ENCODE data around the gene BTN2A1. TPM values are rescaled to one million over a fixed set of nuclear protein-coding genes. Genes with fewer than 3 reads are reported as not detected.
"Not testable (repeated sequence)": the region's sequence is repeated elsewhere in the genome, so short reads cannot be mapped to it uniquely, and the experiment has no call there.

Gene BTN2A1
- polyA plus RNA-seq, 3 donors, result 7.9 to 13.3 (median 9.8) TPM

DNA sequence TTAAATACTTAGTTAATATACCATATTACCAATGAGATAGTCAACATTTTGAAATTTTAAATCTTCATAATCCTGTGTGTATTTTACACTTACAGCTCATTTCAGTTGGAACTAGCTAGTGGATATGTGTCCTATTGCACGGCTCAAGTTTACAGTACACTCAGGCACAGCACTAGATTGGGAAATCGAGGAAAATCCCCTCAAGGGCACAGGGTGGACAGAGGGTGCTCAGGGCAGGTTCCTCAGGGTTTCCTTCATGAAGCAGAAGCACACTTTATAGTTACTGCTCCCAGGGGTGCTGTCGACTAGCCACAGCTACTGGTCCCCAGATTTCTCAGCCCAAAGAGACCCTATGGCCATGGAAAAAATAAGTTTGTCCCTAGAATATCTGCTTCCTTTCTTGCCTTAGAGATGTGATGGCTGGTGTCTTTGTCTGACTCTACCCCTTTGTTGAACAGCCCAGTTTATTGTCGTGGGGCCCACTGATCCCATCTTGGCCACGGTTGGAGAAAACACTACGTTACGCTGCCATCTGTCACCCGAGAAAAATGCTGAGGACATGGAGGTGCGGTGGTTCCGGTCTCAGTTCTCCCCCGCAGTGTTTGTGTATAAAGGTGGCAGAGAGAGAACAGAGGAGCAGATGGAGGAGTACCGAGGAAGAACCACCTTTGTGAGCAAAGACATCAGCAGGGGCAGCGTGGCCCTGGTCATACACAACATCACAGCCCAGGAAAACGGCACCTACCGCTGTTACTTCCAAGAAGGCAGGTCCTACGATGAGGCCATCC is 1.5 kb downstream of the BTN2A1 start:
- 83 to 85% (median 84%) methylated on average over 16 of the region's 16 CpGs for WGBS, 3 donors
- H3K27ac ChIP-seq (ENCODE audit: low read depth, low read length), result no peak overlapping the region

DNA sequence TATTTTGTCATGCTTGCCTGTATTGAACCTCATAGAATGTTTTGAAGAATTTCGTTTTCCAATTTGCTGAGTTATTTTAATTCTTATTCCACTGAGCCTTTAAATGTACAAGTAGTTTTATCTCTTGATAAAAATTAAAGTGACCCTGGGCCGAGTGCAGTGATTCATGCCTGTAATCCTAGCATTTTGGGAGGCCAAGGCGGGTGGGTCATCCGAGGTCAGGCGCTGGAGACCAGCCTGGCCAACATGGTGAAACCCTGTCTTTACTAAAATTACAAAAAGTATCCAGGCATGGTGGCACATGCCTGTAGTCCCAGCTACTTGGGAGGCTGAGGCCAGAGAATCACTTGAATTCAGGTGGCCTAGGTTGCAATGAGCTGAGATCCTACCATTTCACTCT is 3.6 kb downstream of the BTN2A1 start:
- not testable (repeated sequence) for H3K27ac ChIP-seq (ENCODE audit: low read depth, low read length)
- 69 to 72% (median 69%) methylated on average over 5 of the region's 5 CpGs for WGBS, 3 donors

DNA sequence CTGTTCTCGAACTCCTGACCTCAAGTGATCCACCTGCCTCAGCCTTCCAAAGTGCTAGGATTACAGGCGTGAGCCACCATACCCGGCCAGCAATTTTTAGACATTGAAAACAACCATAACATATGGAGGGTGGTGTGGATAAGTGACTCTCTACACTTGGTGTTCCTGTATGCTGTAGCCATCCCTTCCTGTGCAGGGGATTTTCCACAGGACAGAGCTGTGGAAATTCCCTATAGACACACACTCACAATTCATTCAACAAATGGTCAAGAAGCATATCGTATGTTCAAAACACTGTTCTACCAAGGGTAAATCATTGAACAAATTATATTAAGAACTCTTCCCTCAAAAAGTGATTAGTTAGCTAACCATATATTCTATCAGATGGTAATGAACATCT is 6.3 kb downstream of the BTN2A1 start:
- 91 to 94% (median 93%) methylated on average over 4 of the region's 4 CpGs for WGBS, 3 donors
- H3K27ac ChIP-seq (ENCODE audit: low read depth, low read length), result no peak overlapping the region

DNA sequence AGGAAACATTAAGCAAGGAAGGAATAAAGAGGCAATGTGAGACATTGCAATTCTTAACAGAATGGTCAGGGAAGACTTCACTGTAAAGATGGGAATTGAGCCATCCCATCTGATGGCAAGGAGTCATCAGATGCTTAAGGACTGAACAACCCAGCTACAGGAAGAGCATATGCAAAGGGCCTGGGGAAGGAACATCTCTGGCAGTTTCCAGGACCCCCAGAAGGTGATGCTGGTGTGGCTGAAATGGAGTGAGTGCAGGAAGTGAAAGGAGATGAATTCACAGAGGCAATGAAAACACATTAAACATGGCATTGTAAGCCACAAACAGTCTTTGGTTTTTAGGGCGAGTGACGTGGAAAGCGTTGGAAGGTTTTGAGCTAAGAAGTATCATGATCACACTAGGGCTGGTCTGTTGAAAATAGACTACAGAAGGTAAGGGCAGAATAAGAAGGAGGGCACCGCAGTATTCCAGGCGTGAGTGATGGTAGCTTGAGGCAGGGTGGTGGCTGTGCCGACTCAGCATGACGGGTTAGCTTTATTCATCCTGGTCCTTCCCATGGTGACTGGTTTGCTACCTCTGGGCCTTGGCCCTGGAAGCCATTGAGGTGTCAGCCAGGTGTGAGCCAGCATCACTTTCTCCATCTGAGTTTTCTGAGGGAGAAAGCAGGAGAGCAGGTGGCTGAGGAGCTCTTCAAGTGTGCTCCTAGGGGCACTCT is 6.8 kb downstream of the BTN2A1 start:
- WGBS, 3 donors, result 95 to 99% (median 98%) methylated on average over 7 of the region's 7 CpGs

DNA sequence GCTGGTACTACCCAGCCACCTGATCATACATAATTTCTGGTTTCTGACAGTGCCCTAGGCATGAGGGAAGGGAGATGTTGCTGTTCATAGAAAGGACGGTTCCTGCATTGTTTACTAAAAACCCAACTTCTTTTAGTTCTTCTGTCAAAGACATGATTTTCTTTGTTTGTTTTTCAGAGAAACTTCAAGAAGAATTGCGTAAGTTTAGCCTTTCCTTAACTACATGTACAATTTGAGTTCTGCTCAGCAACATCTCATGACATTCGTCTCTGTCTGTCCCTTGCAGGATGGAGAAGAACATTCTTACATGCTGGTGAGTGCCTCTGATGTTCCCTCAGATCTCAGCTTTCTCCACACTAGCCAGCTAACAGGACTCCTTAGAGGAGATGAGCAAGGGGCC is 8.0 kb downstream of the BTN2A1 start:
- WGBS, 3 donors, result 89 to 93% (median 89%) methylated on average over 3 of the region's 3 CpGs
- no peak overlapping the region for H3K27ac ChIP-seq (ENCODE audit: low read depth, low read length)

More for the DNA sequence above, 6.8 kb downstream of the BTN2A1 start:
- H3K27ac ChIP-seq (ENCODE audit: low read depth, low read length), result no peak overlapping the region

DNA sequence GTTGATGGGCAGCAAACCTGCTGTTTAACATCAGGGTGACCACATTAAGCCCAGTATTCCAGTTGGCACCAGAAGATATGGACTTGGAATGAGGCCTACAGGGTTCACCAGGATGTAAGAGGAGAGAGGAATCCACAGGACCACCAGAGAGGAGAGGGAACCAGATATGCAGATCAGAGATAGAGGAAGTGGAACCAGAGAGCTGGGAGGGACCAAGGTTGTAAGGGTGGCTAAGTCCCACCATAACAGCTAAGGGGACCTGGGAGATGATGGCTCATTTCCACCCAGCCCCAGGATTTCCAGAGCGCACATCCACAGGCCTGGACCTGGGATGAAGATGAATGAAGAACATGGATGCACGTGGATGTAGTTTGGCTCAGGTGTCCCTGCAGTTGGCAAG is 11.1 kb downstream of the BTN2A1 start:
- H3K27ac ChIP-seq (ENCODE audit: low read depth, low read length), result no peak overlapping the region
- 89 to 93% (median 90%) methylated on average over 2 of the region's 2 CpGs for WGBS, 3 donors

DNA sequence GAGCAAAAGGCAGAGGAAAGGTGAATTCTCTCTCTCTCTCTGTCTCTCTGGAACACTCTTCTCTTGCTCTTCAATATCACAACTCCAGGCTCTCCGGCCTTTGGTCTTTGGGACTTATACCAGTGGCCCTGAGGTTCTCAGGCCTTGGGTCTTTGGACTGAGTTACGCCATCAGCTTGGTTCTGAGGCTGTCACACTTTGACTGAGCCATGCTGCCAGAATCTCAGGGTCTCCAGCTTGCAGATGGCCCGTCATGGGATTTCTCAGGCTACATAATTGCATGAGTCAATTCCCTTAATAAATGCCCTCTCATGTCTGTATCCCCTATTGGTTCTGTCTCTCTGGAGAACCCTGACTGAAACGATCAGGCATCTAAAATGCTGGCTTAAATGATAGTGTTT is 12.9 kb downstream of the BTN2A1 start:
- no peak overlapping the region for H3K27ac ChIP-seq (ENCODE audit: low read depth, low read length)
- 84 to 86% (median 84%) methylated on average over 4 of the region's 4 CpGs for WGBS, 3 donors

DNA sequence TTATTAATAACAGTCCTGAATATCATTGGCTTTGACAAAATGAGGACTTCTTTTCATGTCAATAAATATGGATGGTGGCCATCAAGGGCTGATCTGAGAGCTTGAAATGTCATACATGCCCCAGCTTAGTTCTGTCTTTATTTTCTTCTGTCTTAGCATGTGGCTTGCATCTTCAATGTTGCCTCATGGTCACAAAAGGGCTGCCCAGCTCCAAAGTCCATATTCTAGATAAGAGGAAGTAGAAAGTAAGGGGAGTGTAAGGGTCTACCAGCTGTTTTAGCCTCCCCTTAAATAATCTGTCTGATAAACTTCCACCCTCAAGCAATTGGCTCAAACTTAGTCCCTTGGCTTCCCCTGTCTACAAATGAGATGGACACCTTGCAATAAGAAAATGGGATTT is 14.2 kb downstream of the BTN2A1 start:
- H3K27ac ChIP-seq (ENCODE audit: low read depth, low read length), result no peak overlapping the region

DNA sequence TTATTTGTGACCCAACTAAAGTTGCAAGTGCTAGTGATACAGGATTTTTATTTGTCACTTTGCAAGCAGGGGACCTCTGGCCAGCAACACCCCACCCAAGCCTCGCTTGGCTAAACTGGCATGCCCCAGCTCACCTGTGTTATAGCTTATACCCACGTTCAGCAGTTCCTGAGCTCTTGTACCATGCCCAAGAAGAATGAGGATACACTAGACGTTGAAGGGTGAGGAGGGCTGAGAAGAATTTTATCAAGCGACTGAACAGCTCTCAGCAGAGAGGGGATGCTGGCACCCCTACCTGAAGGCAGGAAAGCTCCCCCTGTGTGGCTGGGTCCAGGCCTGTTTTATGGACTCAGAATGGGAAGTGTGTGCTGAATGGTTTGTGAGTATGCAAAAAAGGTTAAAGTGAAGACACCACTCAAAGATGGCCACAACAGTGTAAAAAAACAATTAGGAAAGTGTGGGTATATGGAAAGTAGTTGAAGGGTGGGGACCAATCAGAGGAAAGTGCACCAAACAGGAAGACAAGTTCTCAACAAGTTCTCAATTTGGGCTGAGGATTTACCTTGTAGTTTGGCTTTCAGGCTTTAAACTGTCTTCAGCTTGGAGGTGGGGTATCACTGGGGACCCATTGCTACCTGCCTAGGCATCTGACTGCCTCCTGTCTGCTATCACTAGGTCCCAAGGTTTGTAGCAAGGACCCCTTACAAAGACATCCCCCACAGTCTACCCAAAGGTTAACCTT is 15.0 kb downstream of the BTN2A1 start:
- H3K27ac ChIP-seq (ENCODE audit: low read depth, low read length), result no peak overlapping the region
- whole genome bisulfite sequencing, 3 donors, result 93 to 98% (median 95%) methylated on average over 4 of the region's 4 CpGs

DNA sequence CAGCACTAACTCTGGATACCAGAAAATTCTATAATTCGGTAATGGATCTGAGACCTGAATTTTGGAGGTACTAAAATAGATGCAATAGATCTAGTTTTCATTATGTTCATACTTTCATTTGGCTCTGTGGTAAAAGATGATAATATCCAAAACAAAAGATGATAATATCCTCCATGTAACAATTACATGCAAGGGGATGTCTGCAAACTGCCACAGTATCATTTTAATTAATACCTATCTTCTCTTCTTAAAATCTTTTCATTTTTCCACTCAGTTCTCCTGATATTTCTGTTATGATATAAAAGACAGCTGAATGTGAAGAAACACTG is 15.6 kb downstream of the BTN2A1 start:
- WGBS, 3 donors, result 66 to 74% (median 68%) methylated on average over 1 of the region's 1 CpG
- H3K27ac ChIP-seq (ENCODE audit: low read depth, low read length), result no peak overlapping the region

DNA sequence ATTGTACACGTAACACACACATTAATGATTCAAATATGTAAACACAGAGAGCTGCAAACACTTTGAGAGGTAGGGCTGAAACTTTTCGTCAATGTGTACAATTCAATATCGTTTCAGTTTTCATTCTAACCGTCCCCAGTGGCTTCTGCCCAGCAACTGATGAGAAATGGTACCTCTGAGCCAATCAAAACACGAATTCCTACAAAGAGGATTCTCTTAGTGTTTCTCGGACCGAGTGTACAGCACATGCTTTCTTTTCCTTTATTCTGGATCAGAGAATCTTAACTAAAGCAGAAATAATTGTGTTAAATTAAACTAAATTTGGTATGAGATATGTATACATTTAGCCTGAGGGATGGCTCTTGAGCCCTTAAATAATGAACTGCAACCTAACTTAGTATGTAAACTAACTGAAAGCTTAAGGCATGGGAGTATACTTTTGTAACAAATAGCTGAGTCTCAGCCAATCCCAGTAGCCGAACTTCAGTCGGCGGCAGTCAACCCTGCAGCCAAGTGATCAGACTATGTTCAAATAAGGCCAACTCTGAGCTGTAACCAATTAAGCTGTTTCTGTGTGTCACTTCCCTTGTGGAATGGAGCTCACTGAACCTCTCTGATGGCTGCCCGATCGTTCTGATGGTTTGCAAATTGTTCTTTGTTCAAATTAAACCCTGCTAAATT is 16.1 kb downstream of the BTN2A1 start:
- H3K27ac ChIP-seq (ENCODE audit: low read depth, low read length), result no peak overlapping the region
- WGBS, 3 donors, result 0 to 1% (median 0%) methylated on average over 12 of the region's 12 CpGs

DNA sequence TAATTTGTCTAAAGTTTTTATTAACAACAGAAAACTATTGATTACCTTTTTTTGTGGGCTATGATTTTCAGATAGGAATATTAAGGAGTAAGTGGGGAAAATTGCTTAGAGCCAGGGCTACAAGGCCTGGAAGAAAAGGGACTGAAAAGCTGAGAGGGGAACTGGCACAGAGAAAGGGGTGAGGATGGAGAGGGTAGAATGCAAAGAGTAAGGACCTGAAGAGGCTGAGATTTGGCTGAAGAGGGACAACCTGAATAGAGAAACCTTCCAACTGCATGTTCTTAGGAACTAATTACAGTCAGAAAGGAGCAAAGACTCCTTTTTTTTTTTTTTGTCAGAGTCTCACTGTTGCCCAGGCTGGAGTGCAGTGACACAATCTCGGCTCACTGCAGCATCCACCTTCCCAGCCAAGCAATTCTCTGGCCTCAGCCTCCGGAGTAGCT is 16.7 kb downstream of the BTN2A1 start:
- no peak overlapping the region for H3K27ac ChIP-seq (ENCODE audit: low read depth, low read length)
- WGBS, 3 donors, result 40 to 63% (median 57%) methylated on average over 2 of the region's 2 CpGs

DNA sequence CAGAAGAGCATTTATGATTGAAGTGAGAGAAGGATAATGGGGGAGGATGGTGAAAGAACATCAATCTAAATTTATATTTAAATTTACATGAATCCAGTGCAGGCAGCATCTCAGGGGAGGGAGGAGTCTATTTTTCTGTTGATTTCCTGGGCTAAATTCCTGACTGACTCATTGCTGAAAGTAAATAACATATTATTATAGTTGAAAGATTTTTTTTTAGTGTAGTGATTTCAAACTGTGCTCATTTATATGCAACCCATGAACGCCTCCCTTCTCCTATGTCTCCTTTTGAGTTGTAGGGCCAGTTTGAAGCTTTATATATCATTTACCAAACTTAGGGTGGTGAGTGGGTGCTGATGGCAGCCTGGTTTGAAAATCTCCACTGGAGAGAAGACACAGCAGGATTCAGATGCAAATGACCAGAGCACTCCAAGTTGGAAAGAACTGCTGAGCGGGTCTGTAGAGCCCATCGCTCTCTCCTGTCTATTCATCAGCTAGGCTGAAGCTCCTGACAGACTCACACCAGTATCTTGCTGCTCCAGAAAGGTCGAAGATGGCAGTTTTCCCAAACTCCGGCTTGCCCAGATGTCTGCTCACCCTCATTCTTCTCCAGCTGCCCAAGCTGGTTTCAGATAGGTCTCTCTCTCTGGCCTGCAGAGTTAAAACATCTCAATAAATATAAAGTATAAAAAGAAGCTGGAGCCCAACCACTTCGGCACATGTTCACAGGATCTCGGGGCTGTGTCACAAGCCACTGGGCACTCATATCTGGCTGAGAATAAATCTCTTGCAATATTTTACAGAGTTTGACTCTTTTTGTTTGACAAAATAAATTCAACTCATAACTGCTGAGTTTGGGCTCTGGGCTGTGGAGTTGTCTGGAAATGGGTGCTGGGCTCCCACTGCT is 18.3 kb downstream of the BTN2A1 start:
- H3K27ac ChIP-seq (ENCODE audit: low read depth, low read length), result no peak overlapping the region
- 86 to 93% (median 90%) methylated on average over 7 of the region's 7 CpGs for WGBS, 3 donors

DNA sequence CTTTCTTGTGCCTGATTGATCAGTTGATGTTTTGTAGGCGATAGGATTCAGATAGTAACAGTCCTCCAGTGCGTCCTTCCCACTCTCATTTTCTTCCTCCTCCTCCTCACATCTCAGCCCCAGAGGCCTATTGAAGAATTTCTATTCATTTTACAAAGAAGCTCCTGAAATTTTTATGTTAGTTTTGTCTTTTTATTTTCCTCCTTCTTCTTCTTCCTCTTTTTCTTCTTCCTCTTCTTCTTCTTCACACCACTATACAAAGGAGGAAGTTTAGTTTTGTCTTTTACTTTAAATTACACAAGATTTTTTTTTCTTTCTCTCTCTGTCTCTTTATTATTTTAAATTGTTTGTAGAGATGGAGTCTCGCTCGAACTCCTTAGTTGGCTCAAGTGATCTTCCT is 19.1 kb downstream of the BTN2A1 start:
- H3K27ac ChIP-seq (ENCODE audit: low read depth, low read length), result no peak overlapping the region
- 65 to 85% (median 72%) methylated on average over 4 of the region's 4 CpGs for WGBS, 3 donors

DNA sequence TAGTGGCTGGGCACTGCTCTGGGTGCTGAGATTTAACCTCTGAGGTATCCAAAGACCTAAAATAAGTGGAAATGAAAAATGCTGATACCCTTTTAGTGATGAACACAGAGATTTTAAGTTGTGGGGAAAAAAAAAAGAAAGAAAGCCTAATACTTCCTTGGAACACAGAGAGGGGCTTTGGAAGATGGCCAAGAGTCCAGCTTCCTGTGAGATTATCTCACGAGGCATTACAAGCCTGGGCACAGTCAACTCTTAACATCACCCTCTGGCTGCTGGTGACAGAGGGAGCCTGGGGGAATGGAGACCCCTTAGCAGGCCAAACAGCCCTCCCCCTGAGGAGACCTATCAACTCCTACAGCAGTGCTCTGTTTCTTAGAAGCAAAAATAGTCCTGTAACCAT is 19.7 kb downstream of the BTN2A1 start:
- WGBS, 3 donors, result 16 to 52% (median 21%) methylated on average over 1 of the region's 1 CpG
- H3K27ac ChIP-seq (ENCODE audit: low read depth, low read length), result no peak overlapping the region

DNA sequence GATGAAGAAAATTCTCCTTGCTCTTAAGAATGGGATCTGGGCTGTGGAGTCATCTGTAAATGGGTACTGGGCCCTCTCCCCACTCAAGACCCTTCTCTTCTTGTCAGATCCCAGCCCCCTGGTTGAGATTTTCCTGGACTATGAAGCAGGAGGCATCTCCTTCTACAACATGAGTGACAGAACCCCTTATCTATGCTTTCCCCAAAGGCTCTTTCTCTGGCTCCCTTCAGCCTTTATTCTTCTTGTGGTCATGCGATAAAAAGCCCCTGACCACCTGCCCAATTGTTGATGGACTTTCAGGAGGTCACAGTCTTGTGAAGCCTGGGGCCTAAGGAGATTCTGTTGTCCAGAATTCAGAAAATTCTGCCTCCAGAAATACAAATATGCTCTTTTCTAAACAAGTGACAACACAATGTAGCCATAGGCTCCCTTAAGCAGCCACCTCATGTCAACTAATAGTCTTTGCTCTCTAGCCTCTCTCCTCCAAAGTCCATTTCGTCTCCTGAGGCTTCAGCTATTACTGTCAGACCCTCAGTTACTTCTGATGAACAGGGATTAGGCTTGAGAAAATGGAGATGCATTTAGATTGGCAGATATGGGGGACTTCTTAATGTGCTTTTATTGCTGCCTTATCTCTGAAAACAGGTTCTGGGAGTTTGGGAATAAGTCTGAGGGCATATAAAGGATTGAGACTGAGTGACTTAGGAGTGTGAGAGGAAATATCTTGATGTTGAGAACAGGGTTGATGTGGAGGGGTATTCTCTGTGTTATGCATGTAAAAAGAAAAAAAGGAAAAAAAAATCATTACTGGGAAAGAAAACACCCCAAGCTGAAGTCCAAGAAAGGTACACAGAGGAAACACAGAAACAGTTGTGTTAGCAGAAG is 20.6 kb downstream of the BTN2A1 start:
- no peak overlapping the region for H3K27ac ChIP-seq (ENCODE audit: low read depth, low read length)
- WGBS, 3 donors, result 91 to 96% (median 91%) methylated on average over 2 of the region's 2 CpGs

DNA sequence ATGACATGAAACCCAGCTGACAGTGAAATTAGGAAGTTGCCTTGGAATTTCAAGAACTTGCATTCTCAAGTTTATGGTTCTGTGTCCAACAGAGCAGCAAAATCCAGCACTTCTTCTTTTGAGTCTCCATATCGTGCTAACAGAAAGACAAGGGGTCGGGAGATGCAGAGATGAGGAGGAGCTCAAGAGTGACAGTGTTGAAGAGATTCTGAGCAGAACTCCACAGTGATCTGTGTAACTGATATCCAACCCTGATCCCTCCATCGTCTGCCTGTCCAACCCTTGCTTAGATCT is 21.2 kb downstream of the BTN2A1 start:
- no peak overlapping the region for H3K27ac ChIP-seq (ENCODE audit: low read depth, low read length)
- WGBS, 3 donors, result 57 to 89% (median 60%) methylated on average over 3 of the region's 3 CpGs
